Body of pancreas (tissue), 4 donors: ENCODE measurements around the gene PSMB1. TPM values are rescaled to one million over a fixed set of nuclear protein-coding genes. Genes with fewer than 3 reads are reported as not detected.

ENCODE experiments used
- ATAC-seq: fragments of 150-250 bp; one replicate; pipeline ENCODE4 v1.9.1; 2016
- DNase-seq, 4 donors: peaks; one replicate each; pipeline ENCODE4 v3.0.0-alpha.2; 2019
- H3K27ac ChIP-seq, 4 donors: fragments of 200-600 bp; sonication (generic); 1 replicate in 3 of 4; 2 replicates in 1 of 4; pipeline versions ENCODE4 v1.5.1 to v1.6.1; 2016 to 2019; ENCODE audit warnings: mild to moderate bottlenecking in 1 of 4, mixed read lengths in 1 of 4, moderate library complexity in 1 of 4
- H3K27me3 ChIP-seq, 2 donors: fragments of 200-600 bp; sonication (generic); one replicate each; pipeline ENCODE4 v1.6.0; 2016; ENCODE audit warnings: mild to moderate bottlenecking in 1 of 2
- H3K36me3 ChIP-seq, 2 donors: fragments of 200-600 bp; sonication (generic); replicated peaks in 1 of 2; 2 replicates each; pipeline ENCODE4 v1.5.1; 2016; ENCODE audit warnings: low read depth in 2 of 2; ENCODE audit not compliant: insufficient read depth in 1 of 2
- H3K4me1 ChIP-seq: fragments of 200-600 bp; sonication (generic); one replicate; pipeline ENCODE4 v1.6.0; 2016
- H3K4me3 ChIP-seq, 2 donors: fragments of 200-600 bp; sonication (generic); 1 replicate in 1 of 2; 2 replicates in 1 of 2; pipeline ENCODE4 v1.5.1; 2016 to 2019
- H3K9me3 ChIP-seq, 3 donors: fragments of 200-600 bp; sonication (generic); 1 replicate in 2 of 3; 2 replicates in 1 of 3; pipeline ENCODE4 v1.5.1; 2016
- POLR2A ChIP-seq, 3 donors: fragments of 450-650 bp; IDR thresholded peaks; one replicate each; pipeline ENCODE4 v1.6.1; 2016; ENCODE audit warnings: antibody characterized with exemption in 3 of 3, mild to moderate bottlenecking in 2 of 3
- WGBS, 2 donors: methylation state at CpG; one replicate each; pipeline ENCODE4 v1.1.5; 2017; 5-methylcytosine and 5-hydroxymethylcytosine counted together
- intact Hi-C: fragments of 100-400 bp; cut with DNase I; formaldehyde crosslinking; loops from one replicate; pipeline ENCODE4 v1.15.1; 2023
- total RNA-seq, 2 donors: library from RNA; depleted of rRNA; stranded (reverse); fragments of >200 nt; gene quantifications; one replicate each; pipeline ENCODE4 v1.1.0, GENCODE V29; 2016
- TF ChIP-seq, protein P1 (sequence below), 7 experiments: fragments of 450-650 bp in 4 of 7; fragments of 200-600 bp in 3 of 7; sonication (generic) in 3 of 7; IDR thresholded peaks; one replicate each; pipeline ENCODE4 v1.5.1; 2016 to 2019; ENCODE audit warnings: antibody characterized with exemption in 7 of 7

Gene PSMB1
- total RNA-seq, 2 donors from 2014 or later = 39.9 to 80.9 TPM

- ATAC-seq (peak; percentile 19), DNase-seq (peak in 2 of 4 donors; percentile 5 to 18)
- peaks cover 0 to 2% of the 10 kb centered on the region in 2 donors for H3K36me3 ChIP-seq
- H3K27ac ChIP-seq = peak overlapping the region; percentile 55 to 93 (median 72)
- no peaks in the 10 kb centered on the region for H3K9me3 ChIP-seq
- H3K4me1 ChIP-seq = peaks cover 19% of the 10 kb centered on the region
- WGBS, 2 donors = 0 to 3% methylated on average over 6 of the region's 6 CpGs
- peak overlapping the region; percentile 17 to 99 for H3K4me3 ChIP-seq
- TF ChIP-seq, protein P1, sequence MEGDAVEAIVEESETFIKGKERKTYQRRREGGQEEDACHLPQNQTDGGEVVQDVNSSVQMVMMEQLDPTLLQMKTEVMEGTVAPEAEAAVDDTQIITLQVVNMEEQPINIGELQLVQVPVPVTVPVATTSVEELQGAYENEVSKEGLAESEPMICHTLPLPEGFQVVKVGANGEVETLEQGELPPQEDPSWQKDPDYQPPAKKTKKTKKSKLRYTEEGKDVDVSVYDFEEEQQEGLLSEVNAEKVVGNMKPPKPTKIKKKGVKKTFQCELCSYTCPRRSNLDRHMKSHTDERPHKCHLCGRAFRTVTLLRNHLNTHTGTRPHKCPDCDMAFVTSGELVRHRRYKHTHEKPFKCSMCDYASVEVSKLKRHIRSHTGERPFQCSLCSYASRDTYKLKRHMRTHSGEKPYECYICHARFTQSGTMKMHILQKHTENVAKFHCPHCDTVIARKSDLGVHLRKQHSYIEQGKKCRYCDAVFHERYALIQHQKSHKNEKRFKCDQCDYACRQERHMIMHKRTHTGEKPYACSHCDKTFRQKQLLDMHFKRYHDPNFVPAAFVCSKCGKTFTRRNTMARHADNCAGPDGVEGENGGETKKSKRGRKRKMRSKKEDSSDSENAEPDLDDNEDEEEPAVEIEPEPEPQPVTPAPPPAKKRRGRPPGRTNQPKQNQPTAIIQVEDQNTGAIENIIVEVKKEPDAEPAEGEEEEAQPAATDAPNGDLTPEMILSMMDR (IDR thresholded peaks at IDR 0.05) = peak in 1 of 7 experiments; percentile 4
- TF ChIP-seq POLR2A (IDR thresholded peaks at IDR 0.05) = peak in 1 of 3 donors; percentile 34
- intact Hi-C loops = no loop called here
- H3K27me3 ChIP-seq = no peaks in the 10 kb centered on the region
Measured at GRCh38 chr6:170584954-170585498, 31.9 kb upstream of the PSMB1 start.

- TF ChIP-seq POLR2A (IDR thresholded peaks at IDR 0.05) = peak; percentile 51 to 68 (median 68)
- TF ChIP-seq, protein P1 (IDR thresholded peaks at IDR 0.05) = peak in 1 of 7 experiments; percentile 3
- 0% methylated on average over 26 to 79 of the region's 81 CpGs for WGBS, 2 donors
- no peaks in the 10 kb centered on the region for H3K27me3 ChIP-seq
- H3K4me1 ChIP-seq = peaks cover 19% of the 10 kb centered on the region
- H3K4me3 ChIP-seq = peak within 1 kb of the TSS; percentile 55 to 99
- intact Hi-C loops = no loop called here
- H3K9me3 ChIP-seq = no peaks in the 10 kb centered on the region
- peak; percentile 92 to 94 (median 92) for DNase-seq
- peak; percentile 98 for ATAC-seq
- H3K27ac ChIP-seq = peak within 1 kb of the TSS; percentile 55 to 93 (median 72)
- H3K36me3 ChIP-seq = peaks cover 0 to 2% of the 10 kb centered on the region in 2 donors
Measured at GRCh38 chr6:170584181-170584953, 31.3 kb upstream of the PSMB1 start, which contains the start of gene PDCD2. TSS of gene PDCD2 (minus strand) at chr6:170584637. CDS start at chr6:170584581, 56 bp downstream.

DNA sequence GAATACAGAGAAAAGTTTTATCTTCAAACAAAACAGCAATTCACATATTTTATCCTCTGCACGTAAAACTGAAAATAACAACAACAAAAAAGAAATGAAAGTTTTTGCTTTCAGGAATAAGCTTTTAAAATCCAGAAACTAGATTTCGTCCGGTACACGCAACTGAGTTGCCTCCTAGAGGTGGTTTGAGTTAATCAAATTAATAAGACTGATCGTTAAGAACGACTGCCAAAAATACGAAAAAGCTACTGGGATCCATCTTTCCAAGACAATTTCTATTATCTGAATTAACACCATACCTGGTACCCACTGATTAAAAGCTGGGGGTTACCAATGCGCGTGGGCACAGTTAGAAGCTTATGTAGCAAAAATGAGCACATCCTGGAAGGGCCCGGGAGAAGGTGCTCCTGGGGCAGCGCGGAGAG, 30.7 kb upstream of the PSMB1 start:
- DNase-seq = no peak
- Histone ChIP-seq H3K36me3 (peaks cover 0 to 2% of the 10 kb centered on the region in 2 donors), H3K27ac (peak overlapping the region; percentile 55 to 93 (median 72)), H3K27me3 (no peaks in the 10 kb centered on the region), H3K4me3 (peak overlapping the region; percentile 55 to 99), H3K4me1 (peaks cover 19% of the 10 kb centered on the region), H3K9me3 (no peaks in the 10 kb centered on the region)
- ATAC-seq = no peak
- 1% methylated on average over 12 of the region's 12 CpGs for WGBS, 2 donors
- intact Hi-C loops = no loop called here
- TF ChIP-seq, protein P1 (IDR thresholded peaks at IDR 0.05) = peak in 1 of 7 experiments; percentile 3
- TF ChIP-seq POLR2A (IDR thresholded peaks at IDR 0.05) = no peak

DNA sequence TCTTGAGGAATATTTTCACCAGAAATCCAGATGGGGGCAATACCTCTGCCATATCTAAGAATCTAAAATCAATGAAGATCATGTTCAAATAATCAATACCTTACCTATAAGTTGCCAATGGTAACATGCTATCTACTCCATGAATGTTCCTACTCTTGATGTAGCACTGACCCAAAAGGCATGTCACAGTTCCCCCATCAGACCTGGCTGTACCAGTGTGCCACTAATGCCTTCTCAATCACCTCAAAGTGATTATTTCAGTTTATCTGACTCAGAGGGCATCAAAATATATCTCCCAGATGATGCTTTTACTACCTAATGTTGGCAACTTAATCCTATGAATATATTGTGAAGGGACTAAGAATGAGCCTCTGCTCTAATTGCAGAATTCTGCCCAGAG, 25.8 kb upstream of the PSMB1 start:
- TF ChIP-seq POLR2A (IDR thresholded peaks at IDR 0.05) = no peak
- TF ChIP-seq, protein P1 (IDR thresholded peaks at IDR 0.05) = no peak
- no peak overlapping the region for H3K27ac ChIP-seq
- peaks cover 11% of the 10 kb centered on the region for H3K4me1 ChIP-seq
- H3K27me3 ChIP-seq = no peaks in the 10 kb centered on the region
- no peak overlapping the region for H3K4me3 ChIP-seq
- H3K36me3 ChIP-seq = peaks cover 0 to 11% of the 10 kb centered on the region in 2 donors
- ATAC-seq (no peak), DNase-seq (no peak)
- intact Hi-C loops = no loop called here
- H3K9me3 ChIP-seq = no peaks in the 10 kb centered on the region
